AG09319 (cell line): ENCODE data around the gene CCDC3.

ENCODE experiments used
- DNase-seq: peaks from one replicate; pipeline ENCODE4 v3.0.0-alpha.2; 2010; ENCODE audit warnings: low read depth; ENCODE audit errors: extremely low read depth
- CTCF ChIP-seq: IDR thresholded peaks from 2 replicates; pipeline ENCODE4 v1.5.1; 2011; ENCODE audit warnings: low read depth, mild to moderate bottlenecking, inconsistent platforms, low read length, moderate library complexity

CCDC3 gene

GRCh38 chr10:12911795-12912194 is 89.7 kb downstream of the CCDC3 start:
- no peak for TF ChIP-seq CTCF
- DNase-seq = no peak

- TF ChIP-seq CTCF = no peak
- no peak for DNase-seq
Measured at GRCh38 chr10:12910835-12911234, 90.7 kb downstream of the CCDC3 start.

GRCh38 chr10:12909836-12910185 is 91.7 kb downstream of the CCDC3 start:
- DNase-seq = no peak
- TF ChIP-seq CTCF = no peak

- no peak for DNase-seq
- no peak for TF ChIP-seq CTCF
Measured at GRCh38 chr10:12909182-12909835, 92.2 kb downstream of the CCDC3 start.

GRCh38 chr10:12908773-12909172 is 92.7 kb downstream of the CCDC3 start:
- no peak for DNase-seq

GRCh38 chr10:12907656-12908055 is 93.9 kb downstream of the CCDC3 start:
- TF ChIP-seq CTCF = no peak
- no peak for DNase-seq

More at GRCh38 chr10:12908773-12909172, 92.7 kb downstream of the CCDC3 start:
- TF ChIP-seq CTCF = no peak

GRCh38 chr10:12906051-12906541 is 95.4 kb downstream of the CCDC3 start:
- DNase-seq = no peak
- TF ChIP-seq CTCF = no peak
